ENCODE measurements around the gene ARTN. TPM values are rescaled to one million over a fixed set of nuclear protein-coding genes. Genes with fewer than 3 reads are reported as not detected.

Gene ARTN
- total RNA-seq, 1 donor from 2014 or later: 0.14 TPM

GRCh38 chr1:43951021-43951985 lies 17.7 kb downstream of the ARTN start:
- TF ChIP-seq, protein P1, sequence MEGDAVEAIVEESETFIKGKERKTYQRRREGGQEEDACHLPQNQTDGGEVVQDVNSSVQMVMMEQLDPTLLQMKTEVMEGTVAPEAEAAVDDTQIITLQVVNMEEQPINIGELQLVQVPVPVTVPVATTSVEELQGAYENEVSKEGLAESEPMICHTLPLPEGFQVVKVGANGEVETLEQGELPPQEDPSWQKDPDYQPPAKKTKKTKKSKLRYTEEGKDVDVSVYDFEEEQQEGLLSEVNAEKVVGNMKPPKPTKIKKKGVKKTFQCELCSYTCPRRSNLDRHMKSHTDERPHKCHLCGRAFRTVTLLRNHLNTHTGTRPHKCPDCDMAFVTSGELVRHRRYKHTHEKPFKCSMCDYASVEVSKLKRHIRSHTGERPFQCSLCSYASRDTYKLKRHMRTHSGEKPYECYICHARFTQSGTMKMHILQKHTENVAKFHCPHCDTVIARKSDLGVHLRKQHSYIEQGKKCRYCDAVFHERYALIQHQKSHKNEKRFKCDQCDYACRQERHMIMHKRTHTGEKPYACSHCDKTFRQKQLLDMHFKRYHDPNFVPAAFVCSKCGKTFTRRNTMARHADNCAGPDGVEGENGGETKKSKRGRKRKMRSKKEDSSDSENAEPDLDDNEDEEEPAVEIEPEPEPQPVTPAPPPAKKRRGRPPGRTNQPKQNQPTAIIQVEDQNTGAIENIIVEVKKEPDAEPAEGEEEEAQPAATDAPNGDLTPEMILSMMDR (IDR thresholded peaks at IDR 0.05; ENCODE audit: borderline replicate concordance): no peak
- intact Hi-C loops (cut with micrococcal nuclease): no loop called here
- H3K36me3 ChIP-seq: peaks cover 13% of the 10 kb centered on the region
- peaks cover 83% of the 10 kb centered on the region for H3K4me1 ChIP-seq
- no peak overlapping the region for H3K4me3 ChIP-seq
- H3K27me3 ChIP-seq (ENCODE audit: low read depth): no peaks in the 10 kb centered on the region
- no peak overlapping the region for H3K27ac ChIP-seq (replicated peaks)
- H3K9me3 ChIP-seq (replicated peaks): no peaks in the 10 kb centered on the region
- DNase-seq: no peak

DNA sequence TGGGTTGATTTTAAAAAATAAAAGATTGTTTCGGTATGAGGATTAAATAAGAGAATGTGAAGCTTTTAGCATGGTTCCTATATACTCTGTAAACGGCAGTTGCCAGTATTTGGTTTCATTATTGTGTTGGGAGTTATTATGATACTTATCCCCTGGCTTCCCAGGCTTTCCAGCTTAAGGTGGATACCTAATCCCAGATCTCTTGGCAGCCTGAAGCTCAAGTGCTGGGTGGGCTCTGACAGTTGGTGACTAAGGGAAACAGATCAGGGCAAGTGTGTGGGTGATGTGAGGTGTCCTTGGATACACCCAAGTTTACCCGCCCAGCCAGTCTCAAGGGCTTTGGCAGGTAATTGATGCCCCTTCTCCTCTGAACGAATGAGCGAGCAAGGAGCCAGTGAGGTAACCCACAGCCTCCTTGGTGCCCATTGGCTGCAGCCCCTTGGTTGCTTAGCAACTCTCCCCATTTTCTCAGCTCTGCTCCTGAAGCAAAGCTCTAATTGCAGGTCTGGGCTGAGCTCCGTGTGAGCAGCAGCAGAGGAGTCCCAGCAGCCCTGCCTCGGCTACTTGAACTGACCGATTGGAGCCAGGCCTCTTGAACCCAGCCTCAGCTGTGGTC lies 19.2 kb downstream of the ARTN start:
- H3K9me3 ChIP-seq (replicated peaks): no peaks in the 10 kb centered on the region
- H3K36me3 ChIP-seq: peaks cover 29% of the 10 kb centered on the region
- H3K4me1 ChIP-seq: peaks cover 70% of the 10 kb centered on the region
- H3K4me3 ChIP-seq: no peak overlapping the region
- intact Hi-C loops (cut with micrococcal nuclease): no loop called here
- TF ChIP-seq, protein P1 (IDR thresholded peaks at IDR 0.05; ENCODE audit: borderline replicate concordance): no peak
- DNase-seq: no peak
- H3K27ac ChIP-seq (replicated peaks): peak overlapping the region; percentile 12
- H3K27me3 ChIP-seq (ENCODE audit: low read depth): no peaks in the 10 kb centered on the region

GRCh38 chr1:43953361-43953760 lies 19.8 kb downstream of the ARTN start:
- Histone ChIP-seq H3K27me3 (ENCODE audit: low read depth) (no peaks in the 10 kb centered on the region), H3K4me1 (peaks cover 65% of the 10 kb centered on the region), H3K27ac (replicated peaks) (peak overlapping the region; percentile 12), H3K4me3 (no peak overlapping the region), H3K36me3 (peaks cover 34% of the 10 kb centered on the region), H3K9me3 (replicated peaks) (no peaks in the 10 kb centered on the region)
- intact Hi-C loops (cut with micrococcal nuclease): no loop called here
- no peak for DNase-seq
- TF ChIP-seq, protein P1 (IDR thresholded peaks at IDR 0.05; ENCODE audit: borderline replicate concordance): no peak

DNA sequence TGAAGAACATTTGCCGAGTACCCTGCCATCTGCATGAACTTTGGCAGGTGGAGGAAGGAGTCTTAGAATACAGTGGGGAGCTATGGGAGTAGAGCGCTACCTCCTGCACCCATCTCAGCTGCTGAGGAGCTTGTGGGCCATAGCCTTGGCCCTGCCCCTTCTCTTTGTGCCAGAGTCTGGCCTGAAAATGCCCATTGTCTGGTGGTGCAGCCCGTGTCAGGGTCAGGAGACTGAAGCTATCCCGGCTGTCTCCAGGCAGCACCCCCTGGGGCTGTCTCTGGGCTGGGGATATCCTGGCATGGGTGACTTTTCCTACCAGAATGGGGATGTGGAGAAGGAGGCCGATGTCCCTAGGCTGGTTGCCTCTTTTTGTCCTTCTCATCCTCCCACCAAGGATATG lies 20.4 kb downstream of the ARTN start:
- H3K27ac ChIP-seq (replicated peaks): no peak overlapping the region
- no peaks in the 10 kb centered on the region for H3K27me3 ChIP-seq (ENCODE audit: low read depth)
- H3K9me3 ChIP-seq (replicated peaks): no peaks in the 10 kb centered on the region
- H3K4me3 ChIP-seq: no peak overlapping the region
- intact Hi-C loops (cut with micrococcal nuclease): no loop called here
- peaks cover 41% of the 10 kb centered on the region for H3K36me3 ChIP-seq
- DNase-seq: no peak
- TF ChIP-seq, protein P1 (IDR thresholded peaks at IDR 0.05; ENCODE audit: borderline replicate concordance): no peak
- H3K4me1 ChIP-seq: peaks cover 58% of the 10 kb centered on the region

DNA sequence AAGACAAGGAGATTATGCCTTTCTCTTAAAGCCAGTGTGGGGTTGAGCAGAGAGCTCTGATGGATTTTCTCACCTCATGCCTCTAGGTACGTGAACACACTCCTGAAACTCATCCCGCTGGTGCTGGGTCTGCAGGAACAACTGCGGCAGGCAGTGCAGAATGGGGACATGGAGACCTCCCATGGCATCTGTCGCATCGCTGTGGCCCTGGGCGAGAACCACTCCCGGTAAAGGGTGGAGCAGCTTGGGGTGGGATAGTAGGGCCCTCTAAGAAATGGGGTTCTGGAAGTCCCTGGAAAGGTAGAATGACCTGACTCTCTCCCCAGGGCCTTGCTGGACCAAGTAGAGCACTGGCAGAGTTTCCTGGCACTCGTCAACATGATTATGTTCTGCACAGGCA lies 22.6 kb downstream of the ARTN start:
- Histone ChIP-seq H3K27ac (replicated peaks) (no peak overlapping the region), H3K36me3 (peaks cover 54% of the 10 kb centered on the region), H3K9me3 (replicated peaks) (no peaks in the 10 kb centered on the region), H3K4me1 (peaks cover 40% of the 10 kb centered on the region), H3K4me3 (no peak overlapping the region), H3K27me3 (ENCODE audit: low read depth) (no peaks in the 10 kb centered on the region)
- TF ChIP-seq, protein P1 (IDR thresholded peaks at IDR 0.05; ENCODE audit: borderline replicate concordance): no peak
- no peak for DNase-seq
- intact Hi-C loops (cut with micrococcal nuclease): no loop called here
